Fibroblast of the aortic adventitia (primary cell): ENCODE results near the gene MCM6. TPM values are rescaled to one million over a fixed set of nuclear protein-coding genes. Genes with fewer than 3 reads are reported as not detected.

Source experiments
- DNase-seq: peaks from one replicate; pipeline ENCODE4 v3.0.0-alpha.2; 2010; ENCODE audit warnings: low read depth
- H3K4me3 ChIP-seq: 2 replicates; pipeline ENCODE4 v1.5.1; 2011; ENCODE audit warnings: low read depth, mild to moderate bottlenecking, control low read depth, low read length, moderate library complexity
- CTCF ChIP-seq: IDR thresholded peaks from 2 replicates; pipeline ENCODE4 v1.5.1; 2011; ENCODE audit warnings: mild to moderate bottlenecking, low read length, control low read depth, inconsistent platforms; ENCODE audit not compliant: insufficient read depth
- total RNA-seq: library from RNA; depleted of rRNA; stranded (reverse); fragments of >200 nt; gene quantifications from 2 replicates; pipeline ENCODE4 v1.2.3, GENCODE V29; 2012; ENCODE audit warnings: low replicate concordance

MCM6 gene
- total RNA-seq, 1 donor = 39.1 TPM

GRCh38 chr2:135800513-135801460 lies 75.5 kb downstream of the MCM6 start:
- no peak for TF ChIP-seq CTCF
- no peak overlapping the region for H3K4me3 ChIP-seq
- DNase-seq = no peak

- DNase-seq = no peak
- no peak for TF ChIP-seq CTCF
- H3K4me3 ChIP-seq = no peak overlapping the region
These were observed 76.5 kb downstream of the MCM6 start for GRCh38 chr2:135799738-135800137.

GRCh38 chr2:135798762-135799161 lies 77.5 kb downstream of the MCM6 start:
- DNase-seq = no peak
- no peak overlapping the region for H3K4me3 ChIP-seq
- peak; percentile 19 for TF ChIP-seq CTCF

- DNase-seq = no peak
- no peak for TF ChIP-seq CTCF
- no peak overlapping the region for H3K4me3 ChIP-seq
These were observed 78.0 kb downstream of the MCM6 start for GRCh38 chr2:135798275-135798705.

GRCh38 chr2:135797497-135798274 lies 78.6 kb downstream of the MCM6 start:
- peak; percentile 74 for DNase-seq
- TF ChIP-seq CTCF = peak; percentile 95
- H3K4me3 ChIP-seq = no peak overlapping the region

- no peak for TF ChIP-seq CTCF
- H3K4me3 ChIP-seq = no peak overlapping the region
- DNase-seq = no peak
These were observed 79.6 kb downstream of the MCM6 start for GRCh38 chr2:135796606-135797005.
